Ramos (cell line): ENCODE measurements around the gene GCN1.

ENCODE experiments used
- in situ Hi-C: fragments of 300-500 bp; cut with MboI; formaldehyde crosslinking; loops from one replicate; pipeline ENCODE4 v1.14.3; 2022; ENCODE audit warnings: low sequenced_read_pairs; ENCODE audit not compliant: unreplicated experiment

GCN1 gene

DNA sequence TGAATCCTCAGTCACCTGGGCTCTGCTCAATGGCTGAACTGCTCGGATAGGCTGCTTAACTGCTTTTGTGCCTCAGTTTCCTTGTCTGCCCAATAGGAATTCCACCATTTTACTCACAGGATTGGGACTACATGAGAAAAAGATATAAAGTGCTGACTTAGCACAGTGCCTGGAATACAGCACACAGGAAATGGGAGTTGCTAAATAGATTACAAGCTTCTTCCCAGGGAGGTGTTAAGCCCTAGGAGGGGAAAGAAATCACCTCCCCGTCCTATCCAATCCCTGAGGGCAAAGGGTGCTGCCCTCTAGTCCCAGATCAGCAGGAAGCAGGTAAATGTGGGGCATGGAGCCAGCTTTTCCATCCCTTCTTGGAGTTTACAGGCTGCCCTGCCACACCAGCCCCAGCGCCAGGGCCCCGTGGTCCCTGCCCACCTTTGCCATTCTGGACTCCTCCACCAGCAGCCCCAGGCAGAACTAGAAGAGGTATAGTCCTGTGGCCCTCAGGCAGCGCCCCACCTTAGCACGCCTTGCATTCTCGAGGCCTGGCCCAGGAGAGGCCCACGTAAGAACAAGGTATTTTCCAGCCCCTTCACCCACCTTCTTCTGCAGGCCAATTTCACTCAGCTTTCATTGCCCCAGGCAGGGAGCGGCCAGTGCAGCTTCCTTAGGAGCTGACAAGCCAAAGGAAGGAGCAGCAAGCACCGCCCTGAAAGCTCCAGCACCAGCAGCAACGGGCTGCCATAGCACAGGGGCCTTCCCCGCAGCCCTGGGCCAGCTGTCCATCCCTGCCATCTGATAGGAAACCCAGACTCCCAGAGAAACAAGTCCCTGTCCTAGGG is 35.2 kb upstream of the GCN1 start:
- in situ Hi-C loops = no loop called here

GRCh38 chr12:120229071-120229486 is 34.6 kb upstream of the GCN1 start:
- in situ Hi-C loops = no loop called here

DNA sequence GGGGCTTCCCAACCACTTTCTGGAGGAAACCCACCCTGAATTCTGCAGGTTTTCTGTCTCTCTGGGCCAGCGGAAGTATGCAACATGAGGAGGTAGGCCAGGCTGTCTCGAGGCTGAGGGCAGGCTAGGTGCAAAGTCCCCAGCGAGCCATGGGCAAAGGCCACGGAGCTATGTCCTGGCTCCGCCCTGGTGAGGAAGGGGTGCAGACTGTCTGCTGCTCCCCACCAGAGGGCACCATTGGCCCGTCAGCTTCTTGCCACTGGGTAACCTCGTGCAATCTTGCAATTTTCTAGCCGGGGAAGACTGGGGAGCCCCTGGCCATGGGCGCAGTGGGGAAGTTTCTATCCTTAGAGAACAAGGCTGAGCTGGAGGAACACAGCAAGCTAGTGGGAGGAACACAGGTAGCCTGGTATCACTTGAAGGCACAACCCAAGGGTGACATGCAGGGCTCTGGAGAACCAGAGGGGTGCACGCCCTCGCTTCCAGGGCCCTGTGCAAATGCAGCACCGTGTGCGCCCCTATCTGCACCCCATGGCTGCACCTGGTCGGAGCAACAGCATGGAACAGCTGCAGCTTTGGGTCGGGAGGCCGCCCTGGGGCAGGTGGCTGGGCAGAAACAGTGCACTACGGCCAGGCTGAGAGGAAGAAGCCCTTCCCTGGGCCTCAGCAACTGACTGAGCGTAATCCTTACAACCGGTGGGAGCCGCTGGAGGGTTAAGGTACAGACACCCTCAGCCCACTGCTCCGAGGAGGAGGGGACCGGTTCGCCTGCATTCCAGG is 34.0 kb upstream of the GCN1 start:
- in situ Hi-C loops = no loop called here

- in situ Hi-C loops = no loop called here
These were observed 33.5 kb upstream of the GCN1 start for GRCh38 chr12:120228041-120228290.

- in situ Hi-C loops = no loop called here
These were observed 32.9 kb upstream of the GCN1 start for GRCh38 chr12:120227233-120228040.

- in situ Hi-C loops = no loop called here
These were observed 31.5 kb upstream of the GCN1 start for GRCh38 chr12:120225852-120226640.

DNA sequence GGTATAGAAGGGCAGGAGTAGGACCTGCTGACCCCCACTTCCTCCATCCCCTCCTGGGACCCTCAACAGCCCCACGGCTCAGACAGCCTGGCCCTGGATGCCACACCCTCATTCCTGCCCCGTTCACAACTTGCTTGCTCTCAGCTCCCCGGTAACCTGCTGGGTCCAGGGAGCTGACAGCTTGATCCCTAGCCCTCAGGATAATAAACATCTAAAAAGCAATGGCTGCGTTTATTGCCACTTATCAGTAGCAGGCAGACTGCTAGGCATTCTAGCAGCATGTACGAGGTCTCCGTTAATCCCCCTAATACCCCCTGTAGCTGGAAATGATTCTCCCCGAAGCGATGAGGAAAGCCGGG is 30.7 kb upstream of the GCN1 start:
- in situ Hi-C loops = no loop called here

- in situ Hi-C loops = no loop called here
These were observed 30.0 kb upstream of the GCN1 start for GRCh38 chr12:120224304-120225199.

GRCh38 chr12:120223458-120224303 is 29.2 kb upstream of the GCN1 start:
- in situ Hi-C loops = no loop called here

DNA sequence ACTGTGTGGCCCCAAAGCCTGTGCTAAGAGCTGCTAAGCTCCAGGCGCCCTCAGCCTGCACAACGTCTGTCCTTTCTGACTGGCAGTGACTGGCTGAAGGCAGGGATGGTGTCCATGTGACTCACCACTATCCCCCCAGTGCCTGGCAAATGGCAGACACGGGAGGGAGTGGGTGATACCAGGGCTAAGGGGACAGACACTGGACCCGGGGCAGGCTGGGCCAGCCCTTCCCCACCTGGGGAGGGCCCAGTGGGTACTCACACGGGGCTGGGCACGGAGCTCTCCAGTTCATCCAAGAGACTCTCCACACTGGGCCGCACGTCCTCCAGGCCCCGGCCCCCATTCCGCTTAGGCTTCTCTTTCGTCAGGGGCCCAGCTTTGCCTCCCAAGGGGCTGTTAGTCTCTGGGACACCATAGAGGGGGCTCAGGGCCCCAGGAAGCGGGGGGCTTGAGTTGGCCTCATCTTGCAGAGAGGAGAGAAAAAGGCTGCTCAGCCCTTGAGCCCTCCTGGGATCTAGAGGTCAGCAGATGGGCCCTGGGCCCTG is 27.8 kb upstream of the GCN1 start:
- in situ Hi-C loops = no loop called here

GRCh38 chr12:120221576-120221900 is 27.0 kb upstream of the GCN1 start:
- in situ Hi-C loops = no loop called here

GRCh38 chr12:120220838-120221575 is 26.5 kb upstream of the GCN1 start:
- in situ Hi-C loops = no loop called here

DNA sequence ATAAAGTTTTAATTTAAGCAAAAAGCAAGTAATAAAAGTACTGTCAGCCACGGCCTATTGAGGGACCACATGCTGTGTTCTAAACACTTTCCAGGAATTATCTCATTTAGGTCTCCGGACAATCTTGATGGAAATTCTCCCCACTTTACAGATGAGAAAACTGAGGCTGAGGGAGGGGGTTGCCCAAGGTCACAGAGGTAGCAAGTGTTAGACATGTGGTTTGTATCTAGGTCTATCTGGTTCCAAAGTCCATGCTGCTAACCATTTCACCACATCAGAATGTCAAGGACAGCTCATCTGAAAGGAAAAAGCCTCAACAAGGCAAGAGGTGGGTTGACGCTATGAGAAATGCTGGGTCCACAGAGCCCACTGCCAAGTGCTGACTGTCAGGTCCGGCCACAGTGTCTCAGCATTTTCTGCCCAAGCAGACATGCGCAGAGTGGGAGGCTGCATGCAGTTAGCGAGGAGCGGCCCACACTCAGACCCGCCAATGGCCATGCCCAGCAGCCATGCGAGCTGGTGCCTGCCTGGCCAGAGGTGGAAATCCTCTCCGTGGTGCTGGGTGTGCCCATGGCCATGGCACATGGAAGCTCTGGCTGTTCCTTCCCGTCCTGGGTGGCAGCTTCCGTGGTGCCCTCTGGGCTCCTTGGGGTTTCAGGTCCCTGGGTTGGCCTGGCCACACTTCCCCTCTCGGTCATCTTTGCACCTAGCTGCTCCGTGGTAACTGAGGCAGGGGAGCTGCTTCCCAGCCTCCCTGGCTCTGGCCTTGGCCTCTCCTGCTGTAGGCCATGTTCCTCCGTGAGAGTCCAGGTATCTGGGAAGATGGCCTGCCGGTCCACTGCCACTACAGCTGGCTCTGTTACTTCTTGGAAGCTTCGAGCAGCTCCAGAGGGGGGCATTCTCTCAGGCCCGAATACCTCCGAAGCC is 24.4 kb upstream of the GCN1 start:
- in situ Hi-C loops = no loop called here

- in situ Hi-C loops = no loop called here
These were observed 22.5 kb upstream of the GCN1 start for GRCh38 chr12:120216742-120217605.
